HepG2 (cell line): ENCODE data around the gene ADPRM. TPM values are rescaled to one million over a fixed set of nuclear protein-coding genes. Genes with fewer than 3 reads are reported as not detected.

Experiments
- ATAC-seq: fragments of 200-7000 bp; cut with Tn5 transposase; 3 replicates; pipeline ENCODE4 v1.9.1; 2020; ENCODE audit warnings: mild to moderate bottlenecking, moderate library complexity
- BruUV-seq: library from RNA; stranded (reverse); fragments of 400-500 nt; replicated peaks from 2 replicates; lab custom pipeline; 2021; lab: Mats Ljungman, UMichigan
- CTCF ChIA-PET: fragments of 300-600 bp; formaldehyde crosslinking; extraction: SDS; loops from one replicate; lab custom pipeline; 2021; ENCODE audit warnings: low total read pairs, inconsistent platforms, low intra/inter-chr PET ratio; lab: Yijun Ruan, JAX
- POLR2A ChIA-PET: fragments of 350-600 bp; sonication (Branson Sonifier 250); formaldehyde crosslinking; loops from one replicate; lab custom pipeline; 2020; ENCODE audit warnings: antibody characterized with exemption, inconsistent platforms; lab: Yijun Ruan, JAX
- DNase-seq: peaks from one replicate; pipeline ENCODE4 v3.0.0-alpha.2; 2015; ENCODE audit warnings: low spot score
- FAIRE-seq: peaks from 3 replicates; lab custom pipeline; 2011; peaks lifted over from hg19 to GRCh38; lab: Jason Lieb, UNC
- H2AFZ ChIP-seq: one replicate; pipeline ENCODE4 v1.6.1; 2011; ENCODE audit warnings: low read length, inconsistent platforms
- H3K27ac ChIP-seq: fragments of 300-600 bp; 3 replicates; pipeline ENCODE4 v1.8.0; 2011; ENCODE audit warnings: mixed run types, mild to moderate bottlenecking, mixed read lengths, low read length, inconsistent platforms; ENCODE audit not compliant: insufficient read depth; ENCODE audit errors: extremely low read length
- H3K27me3 ChIP-seq, 2 experiments: fragments of 200-600 bp in 1 of 2; 2 replicates in 1 of 2; 3 replicates in 1 of 2; pipeline versions ENCODE4 v1.6.0 to v1.8.0; 2011; ENCODE audit warnings: low read length in 2 of 2, mild to moderate bottlenecking in 2 of 2, moderate library complexity in 2 of 2, inconsistent platforms in 1 of 2; ENCODE audit not compliant: insufficient read depth in 2 of 2, control insufficient read depth in 1 of 2
- H3K36me3 ChIP-seq, 2 experiments: fragments of 200-600 bp in 1 of 2; replicated peaks in 1 of 2; 2 replicates in 1 of 2; 3 replicates in 1 of 2; pipeline versions ENCODE4 v1.5.1 to v1.8.0; 2011; ENCODE audit warnings: low read length in 2 of 2, inconsistent platforms in 1 of 2; ENCODE audit not compliant: insufficient read depth in 2 of 2, control insufficient read depth in 1 of 2
- H3K4me1 ChIP-seq: 2 replicates; pipeline ENCODE4 v1.5.1; 2012; ENCODE audit warnings: low read length, inconsistent platforms; ENCODE audit not compliant: insufficient read depth
- H3K4me2 ChIP-seq: 2 replicates; pipeline ENCODE4 v1.6.0; 2011; ENCODE audit warnings: low read depth, low read length, inconsistent platforms
- H3K4me3 ChIP-seq, 3 experiments: fragments of 200-600 bp in 1 of 3; sonication (generic), shearing (Covaris generic) in 1 of 3; replicated peaks in 1 of 3; 2 replicates each; pipeline ENCODE4 v1.5.1; 2011 to 2016; ENCODE audit warnings: low read length in 3 of 3, inconsistent platforms in 2 of 3, low read depth in 2 of 3, mild to moderate bottlenecking in 2 of 3, control low read depth in 1 of 3, mixed read lengths in 1 of 3; ENCODE audit not compliant: insufficient read depth in 1 of 3
- H3K79me2 ChIP-seq: one replicate; pipeline ENCODE4 v1.6.1; 2011; ENCODE audit warnings: low read length, inconsistent platforms; ENCODE audit not compliant: insufficient read depth
- H3K9ac ChIP-seq: 2 replicates; pipeline ENCODE4 v1.6.0; 2011; ENCODE audit warnings: mild to moderate bottlenecking, low read depth, low read length, inconsistent platforms; ENCODE audit not compliant: insufficient read depth
- H3K9me3 ChIP-seq: 2 replicates; pipeline ENCODE4 v1.5.1; 2012; ENCODE audit warnings: mild to moderate bottlenecking, low read length
- H4K20me1 ChIP-seq: 2 replicates; pipeline ENCODE4 v1.6.0; 2011; ENCODE audit warnings: inconsistent platforms, mild to moderate bottlenecking, low read length, moderate library complexity; ENCODE audit not compliant: insufficient read depth
- GTF3A ChIP-seq: sonication (generic); formaldehyde crosslinking; conservative IDR thresholded peaks from 2 replicates; pipeline ENCODE4 v1.4.0; 2020; ENCODE audit warnings: mild to moderate bottlenecking, missing genetic modification reagents
- MAF1 ChIP-seq: sonication (generic); formaldehyde crosslinking; IDR thresholded peaks from 2 replicates; pipeline ENCODE4 v1.5.0; 2020; ENCODE audit warnings: missing genetic modification reagents, borderline replicate concordance
- MEIS1 ChIP-seq: sonication (generic); formaldehyde crosslinking; IDR thresholded peaks from 2 replicates; pipeline ENCODE4 v1.9.0; 2021; ENCODE audit warnings: mild to moderate bottlenecking, missing genetic modification reagents, moderate library complexity, borderline replicate concordance
- PLRG1 ChIP-seq: fragments of 450-650 bp; conservative IDR thresholded peaks from 2 replicates; pipeline ENCODE4 v1.6.1; 2016
- RXRA ChIP-seq: sonication (generic); formaldehyde crosslinking; IDR thresholded peaks from 2 replicates; pipeline ENCODE4 v1.5.1; 2020; ENCODE audit warnings: missing genetic modification reagents
- TOPORS ChIP-seq: sonication (generic); formaldehyde crosslinking; IDR thresholded peaks from 2 replicates; pipeline ENCODE4 v1.8.0; 2023; ENCODE audit warnings: mild to moderate bottlenecking, missing genetic modification reagents
- ZFP36L1 ChIP-seq: sonication (generic); formaldehyde crosslinking; IDR thresholded peaks from 2 replicates; pipeline ENCODE4 v1.8.0; 2022; ENCODE audit warnings: mild to moderate bottlenecking, missing genetic modification reagents, moderate library complexity
- ZNF232 ChIP-seq: sonication (generic); formaldehyde crosslinking; IDR thresholded peaks from 2 replicates; pipeline ENCODE4 v1.4.0; 2020; ENCODE audit warnings: missing genetic modification reagents, borderline replicate concordance
- ZNF24 ChIP-seq: fragments of 450-650 bp; IDR thresholded peaks from 2 replicates; pipeline ENCODE4 v1.6.1; 2017; ENCODE audit warnings: antibody characterized with exemption, mild to moderate bottlenecking
- ZNF30 ChIP-seq: sonication (generic); formaldehyde crosslinking; IDR thresholded peaks from 2 replicates; pipeline ENCODE4 v1.5.0; 2020; ENCODE audit warnings: mild to moderate bottlenecking, missing genetic modification reagents
- ZNF616 ChIP-seq: sonication (generic); formaldehyde crosslinking; IDR thresholded peaks from 2 replicates; pipeline ENCODE4 v1.5.0; 2020; ENCODE audit warnings: low read depth, mild to moderate bottlenecking, missing genetic modification reagents
- ZNF782 ChIP-seq: sonication (generic); formaldehyde crosslinking; IDR thresholded peaks from 2 replicates; pipeline ENCODE4 v1.4.0; 2020; ENCODE audit warnings: missing genetic modification reagents, mild to moderate bottlenecking, borderline replicate concordance
- WGBS: methylation state at CpG from one replicate; pipeline ENCODE4 v1.1.6; 2017; ENCODE audit warnings: low lambda C conversion rate; 5-methylcytosine and 5-hydroxymethylcytosine counted together
- in situ Hi-C: cut with HindIII; loops from 2 replicates; pipeline ENCODE4 v1.10.0; 2017; ENCODE audit warnings: low pct_unique_long_range_greater_than_20kb; ENCODE audit not compliant: extremely low pct_ligation_motif_present
- intact Hi-C: fragments of 100-400 bp; cut with micrococcal nuclease; formaldehyde crosslinking; loops from one replicate; pipeline ENCODE4 v1.10.0; 2022; ENCODE audit not compliant: unreplicated experiment
- polyA plus RNA-seq, 8 experiments: library from polyadenylated mRNA; depleted of rRNA in 3 of 8; stranded (reverse) in 7 of 8; unstranded in 1 of 8; fragments of >200 nt; fragmentation: Illumina TruSeq in 4 of 8; extraction: Trizol in 4 of 8; gene quantifications; 2 replicates each; pipeline versions ENCODE4 v1.2.1 to v1.2.3, GENCODE V29; 2011 to 2016; ENCODE audit warnings: low read depth in 4 of 8, missing spikeins in 1 of 8, mixed read lengths in 1 of 8; ENCODE audit not compliant: insufficient read depth in 1 of 8
- total RNA-seq, 5 experiments: library from RNA; depleted of rRNA; stranded (reverse); fragments of >200 nt; fragmentation: Illumina TruSeq; extraction: Trizol; gene quantifications; 2 replicates each; pipeline ENCODE4 v1.2.3, GENCODE V29; 2016; ENCODE audit warnings: low read depth in 1 of 5
- TF ChIP-seq, protein P1 (sequence below): sonication (generic); formaldehyde crosslinking; IDR thresholded peaks from 2 replicates; pipeline ENCODE4 v1.4.0; 2020; ENCODE audit warnings: low read depth, mild to moderate bottlenecking, missing genetic modification reagents
- TF ChIP-seq, protein P2 (sequence below): IDR thresholded peaks from 2 replicates; pipeline ENCODE4 v1.6.1; 2012; ENCODE audit warnings: low read length, improper control_type of control experiment

ADPRM gene
- total and polyA plus RNA-seq, 2 of the 13 experiments (the other 11 are each of a cell fraction or from before 2014, with no cell fraction given): 5.6 to 10.8 TPM

DNA sequence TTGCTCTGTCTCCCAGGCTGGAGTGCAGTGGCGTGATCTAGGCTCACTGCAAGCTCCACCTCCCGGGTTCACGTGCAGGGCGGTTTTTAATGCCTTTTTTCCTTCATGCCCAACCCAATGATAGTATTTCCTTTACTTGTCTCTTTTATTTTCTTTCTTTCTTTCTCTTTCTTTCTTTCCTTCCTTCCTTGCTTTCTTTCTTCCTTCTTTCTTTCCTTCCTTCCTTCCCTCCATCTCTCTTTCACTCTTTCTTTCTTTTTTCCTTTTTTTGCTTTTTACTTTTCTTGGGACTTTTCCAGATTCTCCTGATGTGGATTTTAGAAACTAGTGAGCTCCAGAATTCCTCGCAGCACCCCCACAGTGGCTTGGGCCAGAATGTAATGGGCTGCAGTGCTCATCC lies 43.4 kb upstream of the ADPRM start:
- no TSS peak for BruUV-seq
- H3K9ac ChIP-seq: no peak overlapping the region
- no peaks in the 10 kb centered on the region for H3K4me1 ChIP-seq
- in situ Hi-C loops: no loop called here
- no peaks in the 10 kb centered on the region for H3K79me2 ChIP-seq
- ATAC-seq: no peak
- no peak for DNase-seq
- no peak overlapping the region for H3K4me3 ChIP-seq
- H4K20me1 ChIP-seq: no peaks in the 10 kb centered on the region
- CTCF ChIA-PET: no interaction called here
- no peak overlapping the region for H3K27ac ChIP-seq
- 92% methylated on average over 5 of the region's 5 CpGs for whole genome bisulfite sequencing
- TF ChIP-seq RXRA (CRISPR knock-in tag) (no peak), ZNF232 (CRISPR knock-in tag) (no peak), PLRG1 (no peak), MEIS1 (CRISPR knock-in tag) (no peak), ZNF24 (no peak), ZFP36L1 (CRISPR knock-in tag) (no peak), GTF3A (no peak), ZNF30 (CRISPR knock-in tag) (no peak), ZNF616 (CRISPR knock-in tag) (no peak), MAF1 (CRISPR knock-in tag) (no peak), TOPORS (CRISPR knock-in tag) (no peak), ZNF782 (no peak)
- TF ChIP-seq, protein P1, sequence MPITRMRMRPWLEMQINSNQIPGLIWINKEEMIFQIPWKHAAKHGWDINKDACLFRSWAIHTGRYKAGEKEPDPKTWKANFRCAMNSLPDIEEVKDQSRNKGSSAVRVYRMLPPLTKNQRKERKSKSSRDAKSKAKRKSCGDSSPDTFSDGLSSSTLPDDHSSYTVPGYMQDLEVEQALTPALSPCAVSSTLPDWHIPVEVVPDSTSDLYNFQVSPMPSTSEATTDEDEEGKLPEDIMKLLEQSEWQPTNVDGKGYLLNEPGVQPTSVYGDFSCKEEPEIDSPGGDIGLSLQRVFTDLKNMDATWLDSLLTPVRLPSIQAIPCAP: no peak
- TF ChIP-seq, protein P2, sequence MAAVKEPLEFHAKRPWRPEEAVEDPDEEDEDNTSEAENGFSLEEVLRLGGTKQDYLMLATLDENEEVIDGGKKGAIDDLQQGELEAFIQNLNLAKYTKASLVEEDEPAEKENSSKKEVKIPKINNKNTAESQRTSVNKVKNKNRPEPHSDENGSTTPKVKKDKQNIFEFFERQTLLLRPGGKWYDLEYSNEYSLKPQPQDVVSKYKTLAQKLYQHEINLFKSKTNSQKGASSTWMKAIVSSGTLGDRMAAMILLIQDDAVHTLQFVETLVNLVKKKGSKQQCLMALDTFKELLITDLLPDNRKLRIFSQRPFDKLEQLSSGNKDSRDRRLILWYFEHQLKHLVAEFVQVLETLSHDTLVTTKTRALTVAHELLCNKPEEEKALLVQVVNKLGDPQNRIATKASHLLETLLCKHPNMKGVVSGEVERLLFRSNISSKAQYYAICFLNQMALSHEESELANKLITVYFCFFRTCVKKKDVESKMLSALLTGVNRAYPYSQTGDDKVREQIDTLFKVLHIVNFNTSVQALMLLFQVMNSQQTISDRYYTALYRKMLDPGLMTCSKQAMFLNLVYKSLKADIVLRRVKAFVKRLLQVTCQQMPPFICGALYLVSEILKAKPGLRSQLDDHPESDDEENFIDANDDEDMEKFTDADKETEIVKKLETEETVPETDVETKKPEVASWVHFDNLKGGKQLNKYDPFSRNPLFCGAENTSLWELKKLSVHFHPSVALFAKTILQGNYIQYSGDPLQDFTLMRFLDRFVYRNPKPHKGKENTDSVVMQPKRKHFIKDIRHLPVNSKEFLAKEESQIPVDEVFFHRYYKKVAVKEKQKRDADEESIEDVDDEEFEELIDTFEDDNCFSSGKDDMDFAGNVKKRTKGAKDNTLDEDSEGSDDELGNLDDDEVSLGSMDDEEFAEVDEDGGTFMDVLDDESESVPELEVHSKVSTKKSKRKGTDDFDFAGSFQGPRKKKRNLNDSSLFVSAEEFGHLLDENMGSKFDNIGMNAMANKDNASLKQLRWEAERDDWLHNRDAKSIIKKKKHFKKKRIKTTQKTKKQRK: no peak
- FAIRE-seq: no peak
- H3K36me3 ChIP-seq: no peaks in the 10 kb centered on the region
- intact Hi-C loops: no loop called here
- POLR2A ChIA-PET: no interaction called here
- no peaks in the 10 kb centered on the region for H3K9me3 ChIP-seq
- H3K4me2 ChIP-seq: no peak overlapping the region
- H2AFZ ChIP-seq: no peak overlapping the region
- no peaks in the 10 kb centered on the region for H3K27me3 ChIP-seq
